GM19099 (cell line): Measurements from ENCODE around the gene CAPN13.

Experiments used
- POLR2A ChIP-seq: IDR thresholded peaks from 3 replicates; pipeline ENCODE4 v1.6.1; 2011; ENCODE audit warnings: low read depth; ENCODE audit not compliant: insufficient read length; ENCODE audit errors: extremely low read depth

CAPN13 gene

DNA sequence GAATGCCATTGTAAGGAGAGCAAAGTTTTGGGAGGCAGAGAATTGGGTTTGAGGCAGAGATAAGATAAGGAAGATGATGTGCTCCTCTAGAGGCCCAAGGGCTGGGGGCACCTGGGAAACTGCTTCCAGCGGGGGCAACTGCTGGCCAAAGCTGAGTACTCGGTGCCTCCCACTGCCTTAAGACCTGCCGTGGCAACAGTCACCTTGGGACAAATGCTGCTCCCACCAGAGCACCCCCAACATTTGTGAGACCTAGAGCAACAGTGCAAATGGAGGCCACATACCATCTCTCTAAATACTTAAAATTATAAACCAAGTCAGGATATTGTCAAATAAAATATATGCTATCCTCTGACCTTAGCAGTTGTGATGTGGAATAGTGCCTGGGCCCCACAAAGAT lies 127.1 kb downstream of the CAPN13 start:
- TF ChIP-seq POLR2A, result no peak

GRCh38 chr2:30679426-30680088 lies 127.7 kb downstream of the CAPN13 start:
- TF ChIP-seq POLR2A, result no peak

DNA sequence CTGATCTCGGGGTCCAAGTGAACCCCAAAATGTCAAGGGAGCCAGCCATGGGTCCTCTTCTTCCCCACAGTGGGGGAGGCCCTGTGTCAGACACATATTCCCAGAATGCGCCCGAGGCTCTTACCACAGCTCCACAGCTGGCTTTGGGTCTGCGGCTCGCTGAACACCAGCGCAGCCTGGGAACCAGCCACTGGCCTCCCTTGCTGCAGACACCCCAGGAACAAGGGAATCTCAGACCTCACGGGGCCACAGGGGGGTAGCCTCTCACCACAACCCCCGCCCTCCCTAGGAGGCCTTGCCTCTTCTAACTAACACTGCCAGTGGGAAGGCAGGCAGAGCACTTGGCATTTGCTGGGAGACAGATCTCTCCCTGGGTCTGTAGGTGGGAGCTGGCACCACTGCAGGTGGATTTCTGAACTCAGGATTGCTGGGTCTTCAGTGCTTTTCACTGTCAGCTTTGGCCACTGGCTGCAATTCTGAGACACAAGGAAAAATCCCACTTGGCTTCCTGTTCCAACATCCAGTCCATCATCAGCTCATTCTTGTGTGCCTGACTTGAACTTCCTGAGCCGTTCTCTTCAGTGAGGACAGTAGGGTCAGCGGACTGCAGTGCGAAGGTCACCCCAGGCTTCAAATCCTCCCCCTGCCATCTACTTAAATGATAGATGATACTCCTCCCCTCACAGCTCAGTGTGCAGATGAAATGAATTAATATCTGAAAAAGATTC lies 128.7 kb downstream of the CAPN13 start:
- TF ChIP-seq POLR2A, result no peak

- TF ChIP-seq POLR2A, result no peak
These were observed 129.3 kb downstream of the CAPN13 start for GRCh38 chr2:30677861-30678385.

DNA sequence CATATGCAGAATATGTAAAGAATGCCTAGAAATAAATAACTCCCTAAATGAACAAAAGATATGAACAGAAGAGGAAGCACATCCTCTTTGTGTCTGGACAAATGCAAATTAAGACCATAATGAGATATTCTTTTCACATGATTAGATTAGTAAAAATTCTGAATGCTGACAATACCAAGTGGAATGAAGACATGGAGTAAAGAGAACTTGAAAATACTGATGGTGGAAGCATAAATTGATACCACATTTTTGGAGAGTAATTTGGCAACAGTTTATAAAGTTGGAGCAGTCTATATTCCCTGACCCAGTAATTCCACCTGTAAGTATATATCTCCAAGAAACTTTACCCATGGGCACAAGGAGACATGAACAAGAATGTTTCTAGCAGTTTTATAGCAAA lies 130.0 kb downstream of the CAPN13 start:
- no peak for TF ChIP-seq POLR2A

DNA sequence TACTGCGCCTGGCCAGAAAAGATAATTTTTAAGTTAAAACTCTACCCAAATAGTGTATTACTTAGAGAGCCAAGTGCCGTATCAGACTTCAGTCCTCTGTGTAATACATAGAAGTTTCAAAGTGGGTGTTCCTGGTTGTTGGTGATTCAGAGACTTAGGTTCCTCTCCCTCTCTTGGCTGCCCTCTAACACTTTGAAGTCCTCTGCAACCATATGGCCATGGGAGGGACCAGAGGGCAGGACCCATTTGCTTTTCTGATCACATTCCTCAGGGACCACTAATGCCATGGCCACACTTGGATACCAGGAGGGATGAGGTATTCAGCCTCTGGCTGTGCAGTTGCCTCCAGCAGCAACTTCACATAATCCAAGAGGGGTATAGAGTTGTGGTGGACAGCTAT lies 131.5 kb downstream of the CAPN13 start:
- no peak for TF ChIP-seq POLR2A

DNA sequence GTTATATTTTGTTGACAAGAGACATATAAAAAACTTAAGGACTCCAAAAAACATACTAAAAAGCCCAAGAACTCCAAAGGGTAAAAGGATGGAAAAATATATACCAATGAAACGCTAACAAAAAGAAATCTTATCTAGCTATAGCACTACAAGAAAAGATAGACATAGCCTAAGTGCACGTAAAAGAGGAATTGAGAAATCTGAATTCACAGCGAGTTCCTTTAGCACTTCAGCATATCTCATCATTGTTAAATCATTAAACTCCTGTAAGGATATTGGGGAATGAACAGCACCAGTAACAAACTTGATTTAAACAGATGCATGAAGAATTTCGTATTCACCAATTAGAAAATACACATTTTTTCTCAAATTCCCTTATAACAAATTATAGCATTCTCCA lies 134.1 kb downstream of the CAPN13 start:
- TF ChIP-seq POLR2A, result no peak
